Osteocyte (in vitro differentiated cells): ENCODE measurements around the gene HDAC4. TPM values are rescaled to one million over a fixed set of nuclear protein-coding genes. Genes with fewer than 3 reads are reported as not detected.

Experiments
- DNase-seq: peaks from one replicate; pipeline ENCODE4 v3.0.0; 2021; ENCODE audit warnings: mixed read lengths; ENCODE audit not compliant: unreplicated experiment; ENCODE audit errors: extremely low spot score
- H3K27ac Mint-ChIP-seq: one replicate; pipeline ENCODE4 v1.8.0; 2021; ENCODE audit warnings: mild to moderate bottlenecking, mixed read lengths; ENCODE audit not compliant: unreplicated experiment
- H3K27me3 Mint-ChIP-seq: one replicate; pipeline ENCODE4 v1.8.0; 2021; ENCODE audit warnings: mixed read lengths; ENCODE audit not compliant: unreplicated experiment
- H3K36me3 Mint-ChIP-seq: one replicate; pipeline ENCODE4 v1.8.0; 2021; ENCODE audit warnings: mixed read lengths; ENCODE audit not compliant: unreplicated experiment
- H3K4me1 Mint-ChIP-seq: one replicate; pipeline ENCODE4 v1.8.0; 2021; ENCODE audit warnings: mixed read lengths; ENCODE audit not compliant: unreplicated experiment
- H3K4me3 Mint-ChIP-seq: one replicate; pipeline ENCODE4 v1.8.0; 2021; ENCODE audit warnings: mild to moderate bottlenecking, moderate library complexity, mixed read lengths; ENCODE audit not compliant: unreplicated experiment
- H3K9me3 Mint-ChIP-seq: one replicate; pipeline ENCODE4 v1.8.0; 2021; ENCODE audit warnings: mixed read lengths; ENCODE audit not compliant: unreplicated experiment
- total RNA-seq: library from RNA; stranded (reverse); gene quantifications from 2 replicates; pipeline ENCODE4 v1.2.1, GENCODE V29; 2021
- TF ChIP-seq, protein P1 (sequence below): fragments of 200-600 bp; sonication (generic); IDR thresholded peaks from 2 replicates; pipeline ENCODE4 v1.5.0; 2021; ENCODE audit warnings: antibody characterized with exemption, mild to moderate bottlenecking, moderate library complexity

Gene HDAC4
- total RNA-seq, 1 donor from 2014 or later, result 30.3 TPM

DNA sequence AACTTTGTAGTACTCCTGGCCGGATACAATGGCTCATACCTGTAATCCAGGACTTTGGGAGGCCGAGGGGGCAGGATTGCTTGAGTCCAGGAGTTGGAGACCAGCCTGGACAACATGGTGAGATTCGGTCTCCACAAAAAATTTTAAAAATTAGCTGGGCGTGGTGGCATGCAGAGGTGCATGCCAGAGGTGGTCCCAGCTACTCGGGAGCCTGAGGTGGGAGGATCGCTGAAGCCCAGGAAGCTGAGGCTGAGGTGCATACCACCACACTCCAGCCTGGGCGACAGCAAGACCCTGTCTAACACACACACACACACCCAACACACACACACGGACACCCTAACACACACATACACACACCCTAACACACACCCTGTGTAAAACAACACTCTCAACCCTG, 55.6 kb downstream of the HDAC4 start:
- H3K27ac Mint-ChIP-seq, result no peak overlapping the region
- no peak for DNase-seq
- TF ChIP-seq, protein P1, sequence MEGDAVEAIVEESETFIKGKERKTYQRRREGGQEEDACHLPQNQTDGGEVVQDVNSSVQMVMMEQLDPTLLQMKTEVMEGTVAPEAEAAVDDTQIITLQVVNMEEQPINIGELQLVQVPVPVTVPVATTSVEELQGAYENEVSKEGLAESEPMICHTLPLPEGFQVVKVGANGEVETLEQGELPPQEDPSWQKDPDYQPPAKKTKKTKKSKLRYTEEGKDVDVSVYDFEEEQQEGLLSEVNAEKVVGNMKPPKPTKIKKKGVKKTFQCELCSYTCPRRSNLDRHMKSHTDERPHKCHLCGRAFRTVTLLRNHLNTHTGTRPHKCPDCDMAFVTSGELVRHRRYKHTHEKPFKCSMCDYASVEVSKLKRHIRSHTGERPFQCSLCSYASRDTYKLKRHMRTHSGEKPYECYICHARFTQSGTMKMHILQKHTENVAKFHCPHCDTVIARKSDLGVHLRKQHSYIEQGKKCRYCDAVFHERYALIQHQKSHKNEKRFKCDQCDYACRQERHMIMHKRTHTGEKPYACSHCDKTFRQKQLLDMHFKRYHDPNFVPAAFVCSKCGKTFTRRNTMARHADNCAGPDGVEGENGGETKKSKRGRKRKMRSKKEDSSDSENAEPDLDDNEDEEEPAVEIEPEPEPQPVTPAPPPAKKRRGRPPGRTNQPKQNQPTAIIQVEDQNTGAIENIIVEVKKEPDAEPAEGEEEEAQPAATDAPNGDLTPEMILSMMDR, result no peak
- peaks cover 5% of the 10 kb centered on the region for H3K36me3 Mint-ChIP-seq
- no peaks in the 10 kb centered on the region for H3K9me3 Mint-ChIP-seq
- peaks cover 9% of the 10 kb centered on the region for H3K4me1 Mint-ChIP-seq
- no peaks in the 10 kb centered on the region for H3K27me3 Mint-ChIP-seq
- no peak overlapping the region for H3K4me3 Mint-ChIP-seq

- H3K4me3 Mint-ChIP-seq, result no peak overlapping the region
- no peaks in the 10 kb centered on the region for H3K9me3 Mint-ChIP-seq
- no peak for DNase-seq
- H3K27ac Mint-ChIP-seq, result no peak overlapping the region
- TF ChIP-seq, protein P1, result no peak
- H3K4me1 Mint-ChIP-seq, result peaks cover 7% of the 10 kb centered on the region
- H3K27me3 Mint-ChIP-seq, result no peaks in the 10 kb centered on the region
- H3K36me3 Mint-ChIP-seq, result peaks cover 5% of the 10 kb centered on the region
Observed at GRCh38 chr2:239344857-239345216, 56.0 kb downstream of the HDAC4 start.

DNA sequence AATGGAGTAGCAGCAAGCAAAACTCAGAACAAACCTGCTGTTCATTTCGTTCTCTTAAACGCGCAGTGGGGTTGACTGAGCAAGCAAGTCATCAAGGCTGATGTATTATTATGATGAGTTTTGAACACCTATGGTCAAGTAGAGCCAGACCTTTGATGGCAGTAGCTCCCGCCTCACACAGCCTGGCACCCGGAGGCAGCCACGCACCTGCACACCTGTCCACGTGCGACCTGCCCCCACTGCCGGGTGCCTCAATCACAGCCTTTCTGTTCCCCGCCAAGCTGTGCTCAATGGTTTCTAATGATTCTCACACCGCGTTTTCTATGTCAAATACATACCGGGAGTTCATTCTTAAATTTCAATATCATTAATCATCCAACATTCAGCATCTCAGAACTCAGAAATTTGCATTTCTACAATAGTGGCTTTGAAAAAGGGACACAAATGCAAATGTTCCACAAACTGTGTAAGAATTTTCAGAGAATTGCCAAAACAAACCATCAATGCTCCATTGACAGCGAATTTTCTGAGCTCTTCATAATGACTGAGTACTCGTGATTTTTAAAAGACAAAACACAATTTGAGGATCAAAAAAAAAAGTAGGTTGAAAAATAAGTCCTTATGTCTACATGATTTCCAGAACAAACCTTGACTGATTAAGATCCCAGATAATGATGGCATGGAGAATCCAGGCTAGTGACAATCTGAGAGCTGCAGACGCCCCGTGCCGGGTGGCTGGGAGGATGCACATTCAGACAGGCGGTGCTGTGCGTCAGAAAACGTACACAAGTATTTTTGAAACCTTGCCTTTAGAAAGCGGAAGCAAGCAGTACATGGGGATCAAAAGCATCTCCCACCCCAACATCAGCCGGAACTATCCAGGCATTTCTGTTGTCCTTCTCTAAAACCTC, 56.6 kb downstream of the HDAC4 start:
- Mint-ChIP-seq H3K27ac (no peak overlapping the region), H3K4me1 (peaks cover under 1% of the 10 kb centered on the region), H3K27me3 (no peaks in the 10 kb centered on the region), H3K36me3 (no peaks in the 10 kb centered on the region), H3K4me3 (no peak overlapping the region), H3K9me3 (no peaks in the 10 kb centered on the region)
- DNase-seq, result no peak
- TF ChIP-seq, protein P1, result no peak

- Mint-ChIP-seq H3K36me3 (no peaks in the 10 kb centered on the region), H3K27me3 (no peaks in the 10 kb centered on the region), H3K4me1 (no peaks in the 10 kb centered on the region), H3K9me3 (no peaks in the 10 kb centered on the region), H3K27ac (no peak overlapping the region), H3K4me3 (no peak overlapping the region)
- DNase-seq, result no peak
- TF ChIP-seq, protein P1, result no peak
Observed at GRCh38 chr2:239343460-239343859, 57.4 kb downstream of the HDAC4 start.

GRCh38 chr2:239341840-239342239, 59.0 kb downstream of the HDAC4 start:
- Mint-ChIP-seq H3K36me3 (no peaks in the 10 kb centered on the region), H3K4me3 (no peak overlapping the region), H3K27me3 (no peaks in the 10 kb centered on the region), H3K4me1 (no peaks in the 10 kb centered on the region), H3K27ac (no peak overlapping the region), H3K9me3 (no peaks in the 10 kb centered on the region)
- no peak for DNase-seq
- TF ChIP-seq, protein P1, result no peak
